Upper lobe of left lung (tissue), 4 donors: Measurements from ENCODE around the gene ENPP5.

ENCODE experiments used
- POLR2A ChIP-seq, 4 donors: fragments of 450-650 bp; IDR thresholded peaks; one replicate each; pipeline ENCODE4 v1.5.1; 2016 to 2017; ENCODE audit warnings: antibody characterized with exemption in 4 of 4, mild to moderate bottlenecking in 2 of 4
- TF ChIP-seq, protein P1 (sequence below), 6 experiments: fragments of 450-650 bp in 4 of 6; fragments of 200-600 bp in 2 of 6; sonication (generic) in 2 of 6; IDR thresholded peaks; one replicate each; pipeline ENCODE4 v1.5.1; 2016 to 2019; ENCODE audit warnings: antibody characterized with exemption in 6 of 6

DNA sequence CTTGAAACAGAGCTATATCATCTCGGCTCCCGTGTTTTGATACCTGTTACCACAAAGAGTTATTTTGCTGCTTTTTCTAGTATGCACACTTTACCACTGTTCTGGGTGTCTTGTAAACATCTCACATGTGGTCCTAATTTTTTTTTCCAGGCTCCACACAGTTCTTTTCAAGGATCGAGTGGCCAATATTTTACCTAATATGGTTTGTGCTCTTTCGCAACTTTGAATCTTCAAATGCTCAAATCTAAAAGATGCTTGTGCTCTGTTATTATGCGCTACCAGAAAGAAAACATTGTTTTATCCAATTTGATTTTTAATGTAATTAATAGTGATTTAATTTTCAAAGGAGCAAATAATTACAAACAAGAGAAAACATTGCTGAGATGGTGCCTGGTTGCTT lies 10.7 kb downstream of the ENPP5 start:
- no peak for TF ChIP-seq POLR2A (IDR thresholded peaks at IDR 0.05)
- TF ChIP-seq, protein P1, sequence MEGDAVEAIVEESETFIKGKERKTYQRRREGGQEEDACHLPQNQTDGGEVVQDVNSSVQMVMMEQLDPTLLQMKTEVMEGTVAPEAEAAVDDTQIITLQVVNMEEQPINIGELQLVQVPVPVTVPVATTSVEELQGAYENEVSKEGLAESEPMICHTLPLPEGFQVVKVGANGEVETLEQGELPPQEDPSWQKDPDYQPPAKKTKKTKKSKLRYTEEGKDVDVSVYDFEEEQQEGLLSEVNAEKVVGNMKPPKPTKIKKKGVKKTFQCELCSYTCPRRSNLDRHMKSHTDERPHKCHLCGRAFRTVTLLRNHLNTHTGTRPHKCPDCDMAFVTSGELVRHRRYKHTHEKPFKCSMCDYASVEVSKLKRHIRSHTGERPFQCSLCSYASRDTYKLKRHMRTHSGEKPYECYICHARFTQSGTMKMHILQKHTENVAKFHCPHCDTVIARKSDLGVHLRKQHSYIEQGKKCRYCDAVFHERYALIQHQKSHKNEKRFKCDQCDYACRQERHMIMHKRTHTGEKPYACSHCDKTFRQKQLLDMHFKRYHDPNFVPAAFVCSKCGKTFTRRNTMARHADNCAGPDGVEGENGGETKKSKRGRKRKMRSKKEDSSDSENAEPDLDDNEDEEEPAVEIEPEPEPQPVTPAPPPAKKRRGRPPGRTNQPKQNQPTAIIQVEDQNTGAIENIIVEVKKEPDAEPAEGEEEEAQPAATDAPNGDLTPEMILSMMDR (IDR thresholded peaks at IDR 0.05): no peak
